ENCODE results near the gene FGF22.
"Not testable (repeated sequence)": the region's sequence is repeated elsewhere in the genome, so short reads cannot be mapped to it uniquely, and the experiment has no call there.

FGF22 gene

GRCh38 chr19:639253-640160 is at the start of gene FGF22:
Gene FGF22 (plus strand): TSS chr19:639879. CDS start chr19:639926, 47 bp downstream.
- DNase-seq (ENCODE audit: low spot score), result no peak

- no peak for DNase-seq (ENCODE audit: low spot score)
Observed at GRCh38 chr19:590396-590745, 49.3 kb upstream of the FGF22 start.

GRCh38 chr19:590750-591098 is 49.0 kb upstream of the FGF22 start:
- DNase-seq (ENCODE audit: low spot score), result no peak

GRCh38 chr19:591099-591958 is 48.4 kb upstream of the FGF22 start:
- DNase-seq (ENCODE audit: low spot score), result no peak

DNA sequence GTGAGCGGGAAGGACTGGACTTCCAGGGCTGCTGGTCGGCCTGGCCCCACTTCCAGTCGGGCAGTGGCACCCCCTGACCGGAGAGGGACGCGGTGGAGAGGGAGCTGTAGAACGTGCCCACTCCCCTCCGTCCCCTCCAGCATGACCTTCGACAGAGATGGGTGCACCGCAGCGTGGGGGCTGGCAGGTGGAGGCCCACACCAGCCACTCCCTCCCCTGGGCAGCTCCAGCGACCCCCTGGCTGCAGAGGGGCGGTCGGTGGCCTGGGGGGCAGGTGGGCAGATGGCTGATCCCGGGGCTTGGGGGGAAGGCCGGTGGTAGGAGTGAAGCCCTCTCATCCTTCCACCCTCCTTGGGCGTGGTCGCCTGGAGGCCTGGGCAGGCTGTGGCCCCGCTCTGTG is 47.6 kb upstream of the FGF22 start:
- DNase-seq (ENCODE audit: low spot score), result no peak

DNA sequence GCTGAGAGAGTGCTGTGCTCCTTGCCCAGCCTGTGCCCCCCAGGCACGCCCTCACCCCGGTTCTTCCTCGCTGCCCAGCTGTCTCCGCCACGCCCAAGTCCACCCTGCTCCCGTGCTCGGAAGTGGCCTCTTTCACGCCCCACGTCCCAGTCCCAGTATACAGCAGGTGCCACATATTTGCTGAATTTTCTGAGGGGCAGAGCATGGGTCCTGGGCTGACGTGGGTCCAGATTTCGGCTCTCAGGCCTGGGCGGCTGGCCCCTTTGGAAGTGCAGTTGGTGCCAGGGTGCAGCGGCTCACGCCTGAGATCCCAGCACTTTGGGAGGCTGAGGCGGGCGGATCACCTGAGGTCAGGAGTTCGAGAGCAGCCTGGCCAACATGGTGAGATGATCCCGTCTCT is 46.6 kb upstream of the FGF22 start:
- no peak for DNase-seq (ENCODE audit: low spot score)

GRCh38 chr19:593505-593904 is 46.2 kb upstream of the FGF22 start:
- no peak for DNase-seq (ENCODE audit: low spot score)

GRCh38 chr19:594265-594870 is 45.3 kb upstream of the FGF22 start:
- DNase-seq (ENCODE audit: low spot score), result no peak

- no peak for DNase-seq (ENCODE audit: low spot score)
Observed at GRCh38 chr19:595326-596262, 44.1 kb upstream of the FGF22 start.

- no peak for DNase-seq (ENCODE audit: low spot score)
Observed at GRCh38 chr19:596263-596655, 43.4 kb upstream of the FGF22 start.

- no peak for DNase-seq (ENCODE audit: low spot score)
Observed at GRCh38 chr19:597406-598315, 42.0 kb upstream of the FGF22 start.

GRCh38 chr19:601310-601709 is 38.4 kb upstream of the FGF22 start:
- no peak for DNase-seq (ENCODE audit: low spot score)

- DNase-seq (ENCODE audit: low spot score), result no peak
Observed at GRCh38 chr19:601790-602189, 37.9 kb upstream of the FGF22 start.

DNA sequence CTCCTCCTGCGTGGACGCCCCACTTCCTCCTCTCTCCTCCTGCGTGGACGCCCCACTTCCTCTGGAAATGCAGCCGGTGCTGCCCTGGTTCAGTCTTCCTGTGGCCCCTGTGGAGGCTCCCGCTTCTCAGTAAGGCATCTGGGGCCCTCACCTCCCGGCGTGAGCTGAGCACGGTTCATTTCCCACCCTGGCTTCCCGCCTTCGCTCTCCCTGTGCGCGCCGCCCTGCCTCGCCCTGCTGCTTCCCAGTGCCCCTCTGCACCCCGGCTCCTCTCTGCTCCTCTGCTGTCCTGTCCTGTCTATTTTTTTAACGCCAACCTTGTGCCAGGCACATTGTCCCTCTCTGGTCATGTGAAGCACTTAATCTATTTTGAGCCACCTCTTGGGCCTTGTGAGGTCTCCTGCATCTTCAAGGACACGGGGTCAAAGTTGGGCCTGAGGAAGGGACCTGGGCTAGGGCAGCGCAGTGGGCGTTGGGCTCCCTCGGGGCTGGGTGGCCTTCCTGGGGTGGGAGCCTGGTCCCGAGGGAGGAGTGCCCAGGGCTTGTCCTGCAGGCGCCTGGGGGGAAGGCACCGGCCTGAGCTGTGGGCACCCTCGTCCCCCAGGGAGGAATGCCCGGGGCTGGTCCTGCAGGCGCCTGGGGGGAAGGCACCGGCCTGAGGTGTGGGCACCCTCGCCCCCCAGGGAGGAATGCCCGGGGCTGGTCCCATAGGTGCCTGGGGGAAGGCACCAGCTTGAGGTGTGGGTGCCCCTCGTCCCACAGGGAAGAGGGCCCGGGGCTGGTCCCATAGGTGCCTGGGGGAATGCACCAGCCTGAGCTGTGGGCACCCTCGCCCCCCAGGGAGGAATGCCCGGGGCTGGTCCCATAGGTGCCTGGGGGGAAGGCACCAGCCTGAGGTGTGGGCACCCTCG is 37.0 kb upstream of the FGF22 start:
- DNase-seq (ENCODE audit: low spot score), result no peak

- DNase-seq (ENCODE audit: low spot score), result not testable (repeated sequence)
Observed at GRCh38 chr19:603302-603639, 36.4 kb upstream of the FGF22 start.

DNA sequence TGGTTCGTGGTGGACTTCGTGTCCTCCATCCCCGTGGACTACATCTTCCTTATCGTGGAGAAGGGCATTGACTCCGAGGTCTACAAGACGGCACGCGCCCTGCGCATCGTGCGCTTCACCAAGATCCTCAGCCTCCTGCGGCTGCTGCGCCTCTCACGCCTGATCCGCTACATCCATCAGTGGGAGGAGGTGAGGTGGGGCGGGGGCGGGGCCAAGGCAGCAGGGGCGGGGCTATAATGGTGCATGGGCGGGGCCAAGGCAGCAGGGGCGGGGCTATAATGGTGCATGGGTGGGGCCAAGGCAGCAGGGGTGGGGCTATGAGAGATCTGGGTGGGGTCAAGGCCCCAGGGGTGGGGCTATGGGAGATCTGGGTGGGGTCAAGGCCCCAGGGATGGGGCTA is 35.9 kb upstream of the FGF22 start:
- DNase-seq (ENCODE audit: low spot score), result not testable (repeated sequence)

DNA sequence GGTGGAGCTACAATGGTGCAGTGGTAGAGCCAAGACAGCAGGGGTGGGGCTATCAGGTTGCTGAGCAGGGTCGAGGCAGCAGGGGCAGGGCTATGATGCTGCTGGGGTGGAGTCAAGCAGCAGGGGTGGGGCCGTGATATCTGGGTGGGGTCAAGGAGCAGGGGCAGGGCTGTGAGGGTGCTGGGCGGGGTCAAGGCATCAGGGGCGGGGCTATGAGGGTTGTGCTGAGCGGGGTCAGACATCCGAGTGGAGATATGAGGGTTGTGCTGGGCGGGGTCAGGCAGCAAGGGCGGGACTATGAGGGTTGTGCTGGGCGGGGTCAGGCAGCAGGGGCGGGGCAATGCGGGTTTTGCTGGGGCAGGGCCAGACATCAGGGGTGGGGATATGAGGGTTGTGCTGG is 35.3 kb upstream of the FGF22 start:
- no peak for DNase-seq (ENCODE audit: low spot score)

- DNase-seq (ENCODE audit: low spot score), result not testable (repeated sequence)
Observed at GRCh38 chr19:605061-605971, 34.4 kb upstream of the FGF22 start.
